Lung microvascular endothelial cell (primary cell): ENCODE data around the gene TXNL1. TPM values are rescaled to one million over a fixed set of nuclear protein-coding genes. Genes with fewer than 3 reads are reported as not detected.

Experiments used
- DNase-seq, 2 donors: peaks; one replicate each; pipeline versions ENCODE4 v3.0.0 to v3.0.0-alpha.2; 2010; ENCODE audit warnings: low read depth in 2 of 2
- total RNA-seq: library from RNA; depleted of rRNA; stranded (reverse); fragments of >200 nt; gene quantifications from 2 replicates; pipeline ENCODE4 v1.2.1, GENCODE V29; 2014

TXNL1 gene
- total RNA-seq, 1 donor from 2014 or later, result 9.9 TPM

DNA sequence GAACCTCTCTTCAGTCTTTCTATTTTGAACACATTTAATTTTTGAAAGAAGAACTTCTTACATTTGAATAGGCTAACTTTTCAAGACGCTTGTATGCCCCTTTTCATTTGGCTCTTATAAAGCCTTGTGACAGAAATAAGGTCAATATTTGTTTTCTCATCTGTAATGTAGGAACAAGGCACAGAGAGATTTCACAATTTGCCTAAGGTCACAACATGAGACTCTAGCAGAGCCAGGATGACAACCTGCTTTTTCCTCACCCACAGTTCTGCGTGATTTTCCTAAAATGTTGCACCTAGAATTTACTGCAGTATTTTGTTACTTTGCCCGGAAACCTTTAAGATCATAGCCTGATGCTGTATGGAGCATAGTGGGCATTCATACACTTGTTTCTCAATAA is 67.4 kb downstream of the TXNL1 start:
- no peak for DNase-seq

DNA sequence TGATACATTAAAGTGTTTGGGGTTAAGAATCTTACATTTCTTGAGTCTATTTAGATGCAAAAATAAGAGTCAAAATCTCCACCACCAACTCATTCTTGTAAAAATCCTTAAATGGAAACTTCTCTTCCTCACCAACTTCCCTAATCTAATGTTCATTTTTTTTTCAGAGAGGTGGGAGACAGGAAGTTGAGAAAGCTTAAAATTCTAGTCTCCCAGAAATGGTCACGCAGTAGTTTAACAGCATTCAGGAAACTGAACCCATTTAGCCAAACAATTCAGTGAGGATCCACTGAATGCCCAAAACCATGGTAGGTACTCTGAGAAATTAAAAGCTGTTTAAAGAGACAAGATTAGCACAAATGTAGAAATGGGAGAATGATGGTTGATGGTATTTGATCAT is 69.0 kb downstream of the TXNL1 start:
- no peak for DNase-seq

DNA sequence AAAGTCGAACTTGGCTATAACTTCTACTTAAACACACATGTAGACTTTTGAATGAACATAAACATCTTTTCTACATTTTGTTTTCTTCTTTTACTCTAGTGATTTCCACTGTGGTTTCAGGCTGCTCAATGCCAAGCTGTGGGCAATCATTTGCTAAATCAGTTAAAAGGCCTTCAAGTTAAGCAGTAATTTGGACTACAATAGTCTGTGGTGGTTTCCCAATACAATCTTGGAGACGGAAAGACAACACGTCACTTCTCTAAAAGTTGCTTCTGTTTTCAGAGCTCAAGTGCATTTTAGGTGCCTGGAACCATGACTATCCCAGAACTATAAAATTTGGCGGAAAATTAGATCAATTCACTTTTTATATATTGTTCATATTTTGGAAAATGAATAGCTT is 69.4 kb downstream of the TXNL1 start:
- DNase-seq, result no peak

DNA sequence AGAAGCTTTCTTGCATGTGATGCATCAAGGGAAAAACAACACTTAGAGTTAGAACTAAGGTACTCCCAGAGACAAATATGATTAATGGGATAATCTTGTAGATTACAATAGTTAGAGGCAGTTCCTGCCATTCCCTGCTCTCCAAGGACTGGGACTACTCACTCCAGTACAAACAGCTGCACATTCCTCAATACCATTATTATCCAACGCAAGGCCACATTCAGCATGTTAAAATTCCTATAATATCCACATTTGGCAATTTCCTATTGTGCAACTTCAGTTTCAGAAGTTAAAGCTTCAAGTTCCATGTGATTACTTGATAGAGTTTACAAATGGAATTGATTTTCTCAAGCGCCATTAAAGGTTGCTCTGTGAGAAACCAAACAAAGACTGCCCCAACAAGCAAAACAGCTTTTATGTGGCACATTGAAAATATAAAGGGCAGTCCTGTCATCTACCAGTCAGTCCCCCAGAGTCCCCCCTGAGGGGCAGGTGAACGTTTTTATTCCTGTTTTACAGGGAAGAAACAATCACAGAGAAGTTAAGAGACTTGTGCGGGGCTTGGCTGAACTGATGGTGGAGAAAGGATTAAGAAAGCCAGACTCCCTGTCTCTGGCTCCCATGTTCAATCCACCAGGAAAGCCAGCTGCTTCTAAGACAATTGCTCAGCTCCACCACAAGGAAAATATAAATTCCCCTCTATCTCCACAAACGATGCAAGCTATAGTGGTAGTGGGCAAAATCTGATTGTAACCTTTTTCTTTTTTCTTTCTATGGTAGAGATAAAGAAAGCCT is 72.6 kb downstream of the TXNL1 start:
- peak in 1 of 2 donors; percentile 15 for DNase-seq

DNA sequence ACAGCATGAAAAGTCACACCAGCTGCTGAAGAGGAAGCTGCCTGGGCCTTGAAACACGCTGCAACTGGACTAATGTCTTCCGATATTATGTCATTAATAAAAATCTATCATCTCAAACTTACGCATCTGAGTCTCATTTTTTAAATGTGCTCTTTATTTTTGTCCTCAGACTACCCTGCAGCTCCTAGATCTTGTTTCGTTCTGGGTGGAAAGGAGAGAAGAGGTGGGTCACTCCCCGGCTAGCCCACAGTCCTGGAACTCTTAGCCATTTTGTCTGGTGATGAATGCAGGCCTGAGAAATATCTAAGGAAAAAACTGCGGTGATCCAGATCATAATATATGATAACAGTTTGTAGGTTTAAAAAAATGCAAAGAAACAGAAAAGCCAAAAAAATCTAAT is 73.3 kb downstream of the TXNL1 start:
- DNase-seq, result no peak

DNA sequence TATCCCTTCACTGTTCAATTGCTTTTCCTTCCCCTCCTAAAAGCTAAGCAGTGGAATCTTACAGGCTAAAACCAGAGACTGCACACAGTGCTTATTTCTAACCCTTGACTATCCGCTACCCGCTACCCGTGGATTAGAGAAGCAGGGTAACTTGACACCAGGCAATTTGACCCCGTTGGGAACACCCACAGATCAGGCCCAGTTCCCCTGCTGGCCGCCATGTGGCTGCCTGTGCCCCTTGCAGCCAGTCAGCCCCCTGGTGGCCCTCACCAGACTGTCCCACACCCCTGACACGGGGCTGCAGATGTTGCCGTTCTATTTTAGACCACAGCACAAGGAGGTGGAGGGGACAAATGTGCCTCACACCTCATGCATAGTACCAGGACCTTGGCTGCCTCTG is 74.8 kb downstream of the TXNL1 start:
- no peak for DNase-seq

DNA sequence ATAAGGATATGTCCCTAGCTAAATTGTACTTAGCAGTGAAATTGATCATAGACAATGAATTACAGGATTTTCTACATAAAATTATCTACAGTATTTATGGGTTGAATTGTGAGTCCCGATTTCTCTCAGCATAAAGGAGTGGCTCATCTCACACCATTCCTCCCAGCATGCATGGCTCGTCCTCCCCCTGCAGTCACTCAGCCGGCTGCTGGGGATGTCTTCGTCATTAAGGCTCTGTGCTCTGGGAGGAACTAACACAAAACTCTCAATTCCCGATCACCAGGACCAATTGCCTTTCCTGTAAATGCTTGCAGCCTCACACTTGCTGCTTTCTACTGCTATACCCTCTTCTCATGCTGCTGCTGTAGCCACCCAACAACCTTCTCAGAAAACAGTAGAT is 75.9 kb downstream of the TXNL1 start:
- no peak for DNase-seq

DNA sequence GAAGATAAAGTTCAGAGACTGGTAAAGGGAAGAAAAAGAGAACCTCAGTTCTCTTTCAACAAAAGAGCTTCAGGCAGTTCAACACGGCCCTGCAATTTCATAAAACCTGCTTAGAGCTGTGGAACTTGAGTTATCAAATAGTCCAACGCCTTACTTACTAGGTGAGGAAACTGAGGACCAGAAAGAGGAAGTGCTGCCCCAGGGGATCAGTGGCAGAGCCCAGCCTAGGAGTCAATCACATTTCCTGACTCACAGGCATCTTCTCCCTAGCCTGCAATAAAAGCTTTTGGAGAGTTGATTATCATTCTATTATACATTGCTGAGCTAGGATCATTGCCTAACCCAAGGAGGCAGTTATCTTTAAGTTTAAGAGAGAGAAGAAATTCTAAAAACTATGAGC is 77.4 kb downstream of the TXNL1 start:
- DNase-seq, result no peak

DNA sequence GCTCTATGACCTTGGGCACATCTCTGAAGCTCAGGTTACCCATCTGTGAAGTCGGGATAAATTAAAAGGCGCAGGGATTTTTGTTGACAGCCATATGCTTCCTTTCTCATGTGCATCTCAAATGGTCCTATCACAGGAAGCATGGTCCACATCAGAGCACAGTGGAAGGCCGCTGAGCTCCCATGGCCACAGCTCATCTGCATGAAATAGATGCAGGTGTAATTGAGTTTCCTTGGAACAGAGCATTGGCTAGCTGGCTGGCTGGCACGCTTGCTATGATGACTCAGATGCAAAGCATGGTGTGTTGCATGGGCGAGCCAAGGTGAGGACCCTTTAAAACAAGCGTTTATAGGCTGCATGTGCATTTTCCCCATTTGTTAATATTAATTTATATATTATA is 79.3 kb downstream of the TXNL1 start:
- no peak for DNase-seq

DNA sequence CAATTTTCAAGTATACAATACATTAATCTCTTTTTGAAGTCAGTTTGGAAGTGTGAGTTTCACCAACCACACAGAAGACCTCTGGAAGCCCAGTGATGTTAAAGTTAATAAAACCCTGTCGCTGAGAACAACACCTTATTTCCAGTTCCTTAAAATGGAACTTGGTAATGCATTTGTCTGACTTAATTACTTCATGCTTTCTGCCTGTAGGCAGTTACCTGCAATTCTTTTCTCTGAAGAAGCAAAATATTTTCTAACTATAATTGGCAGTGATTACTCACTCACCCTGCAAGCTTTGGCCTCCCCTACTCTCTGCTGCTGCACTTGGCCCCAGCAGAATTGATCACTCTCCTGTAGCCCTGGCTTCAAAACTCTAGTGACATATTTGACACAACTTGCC is 81.5 kb downstream of the TXNL1 start:
- DNase-seq, result no peak

DNA sequence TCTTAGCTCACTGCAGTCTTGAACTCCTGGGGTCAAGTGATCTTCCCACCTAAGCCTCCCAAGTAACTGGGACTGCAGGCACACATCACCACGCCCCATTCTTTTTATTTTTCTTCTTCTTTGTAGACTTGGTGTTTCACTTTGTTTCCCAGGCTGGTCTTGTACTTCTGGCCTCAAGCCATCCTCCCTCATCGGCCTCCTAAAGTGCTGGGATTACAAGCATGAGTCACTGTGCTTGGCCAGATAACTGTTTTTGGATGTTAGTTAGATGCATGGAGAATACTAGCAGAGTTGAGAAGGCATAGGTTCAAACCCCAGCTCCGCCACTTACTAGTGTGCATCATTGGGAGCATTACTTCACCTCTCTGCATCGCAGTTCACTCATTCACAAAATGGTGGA is 88.3 kb downstream of the TXNL1 start:
- DNase-seq, result no peak

Other genes with a start within 250 kb of the TXNL1 start
- gene WDR7, start 12.8 kb upstream of the TXNL1 start, total RNA-seq, result 12.9 and 28.8 TPM in 2 replicates